ENCODE results near the gene ZNF552. TPM values are rescaled to one million over a fixed set of nuclear protein-coding genes. Genes with fewer than 3 reads are reported as not detected.
"Not testable (repeated sequence)": the region's sequence is repeated elsewhere in the genome, so short reads cannot be mapped to it uniquely, and the experiment has no call there.

Gene ZNF552
- polyA plus RNA-seq (2013, experiment 1 of 2), result 2.7 TPM
- 2.4 TPM for polyA plus RNA-seq (2013, experiment 2 of 2)

- H4K91ac ChIP-seq (ENCODE audit: low read depth, low read length, poor library complexity), result peak within 1 kb of the TSS; percentile 22
- WGBS, 2 donors (ENCODE audit: extremely low coverage in 2 of 2, insufficient read length in 2 of 2, insufficient replicate concordance in 1 of 2), result no CpG with 5 or more reads among the region's 50 CpGs
Observed at GRCh38 chr19:57814505-57815246, at the start of gene ZNF552. Gene ZNF552, minus strand, starts transcription at chr19:57814913. Its CDS starts 170 bp downstream, at chr19:57814743.

GRCh38 chr19:57862351-57862750, 47.6 kb upstream of the ZNF552 start:
- H3K23ac ChIP-seq (ENCODE audit: low read depth, low read length, poor library complexity); H3K4me2 ChIP-seq (ENCODE audit: insufficient read depth, low read length, poor library complexity, severe bottlenecking); H2BK5ac ChIP-seq (ENCODE audit: low read length); H2BK15ac ChIP-seq (ENCODE audit: low read length); H2AFZ ChIP-seq (ENCODE audit: low read length); H3K4me3 ChIP-seq (ENCODE audit: low read length in 2 of 2); H2BK12ac ChIP-seq (ENCODE audit: low read length); H3K18ac ChIP-seq (ENCODE audit: low read length); H3K4ac ChIP-seq (ENCODE audit: low read length); H3K27ac ChIP-seq (replicated peaks; ENCODE audit: low read length); H4K91ac ChIP-seq (ENCODE audit: low read depth, low read length, poor library complexity); H2BK120ac ChIP-seq (ENCODE audit: low read depth, low read length); DNase-seq (ENCODE audit: low spot score); H3K9ac ChIP-seq (ENCODE audit: low read depth, low read length, poor library complexity); H3K14ac ChIP-seq (ENCODE audit: low read length); H3K4me1 ChIP-seq (ENCODE audit: control insufficient read depth in 2 of 2, insufficient read depth in 1 of 2, low read depth in 1 of 2, low read length in 2 of 2); H4K8ac ChIP-seq (ENCODE audit: low read depth, low read length); H2AK5ac ChIP-seq (ENCODE audit: low read depth, low read length); H3K27me3 ChIP-seq (ENCODE audit: control insufficient read depth in 3 of 3, insufficient read depth in 3 of 3, low read depth in 1 of 3, low read length in 3 of 3); H3K79me1 ChIP-seq (ENCODE audit: low read depth, low read length): not testable (repeated sequence)
- Histone ChIP-seq H3K36me3 (replicated peaks in 1 of 2; ENCODE audit: control insufficient read depth in 2 of 2, insufficient read depth in 2 of 2, low read length in 2 of 2) (peaks cover 44 to 93% of the 10 kb centered on the region in 2 donors), H3K9me3 (replicated peaks in 1 of 2; ENCODE audit: control insufficient read depth in 2 of 2, insufficient read depth in 1 of 2, low read depth in 1 of 2, low read length in 2 of 2) (peaks cover 4 to 31% of the 10 kb centered on the region in 2 donors)
- WGBS, 2 donors (ENCODE audit: extremely low coverage in 2 of 2, insufficient read length in 2 of 2, insufficient replicate concordance in 1 of 2), result no CpG with 5 or more reads among the region's 3 CpGs

More at GRCh38 chr19:57814505-57815246, at the start of gene ZNF552:
- Histone ChIP-seq H3K4me2 (ENCODE audit: insufficient read depth, low read length, poor library complexity, severe bottlenecking) (peak within 1 kb of the TSS; percentile 75), H3K27me3 (ENCODE audit: control insufficient read depth in 3 of 3, insufficient read depth in 3 of 3, low read depth in 1 of 3, low read length in 3 of 3) (no peaks in the 10 kb centered on the region), H3K4ac (ENCODE audit: low read length) (no peak within 1 kb of the TSS), H2BK15ac (ENCODE audit: low read length) (peak within 1 kb of the TSS; percentile 33), H4K8ac (ENCODE audit: low read depth, low read length) (no peak within 1 kb of the TSS), H2AFZ (ENCODE audit: low read length) (peak within 1 kb of the TSS; percentile 82), H3K14ac (ENCODE audit: low read length) (peak within 1 kb of the TSS; percentile 76), H3K4me1 (ENCODE audit: control insufficient read depth in 2 of 2, insufficient read depth in 1 of 2, low read depth in 1 of 2, low read length in 2 of 2) (peaks cover 0 to 2% of the 10 kb centered on the region in 2 donors), H3K23ac (ENCODE audit: low read depth, low read length, poor library complexity) (peak within 1 kb of the TSS; percentile 80), H2BK5ac (ENCODE audit: low read length) (no peak within 1 kb of the TSS), H3K4me3 (ENCODE audit: low read length in 2 of 2) (peak within 1 kb of the TSS; percentile 80 to 97), H3K9ac (ENCODE audit: low read depth, low read length, poor library complexity) (peak within 1 kb of the TSS; percentile 96), H3K9me3 (replicated peaks in 1 of 2; ENCODE audit: control insufficient read depth in 2 of 2, insufficient read depth in 1 of 2, low read depth in 1 of 2, low read length in 2 of 2) (no peaks in the 10 kb centered on the region), H2AK5ac (ENCODE audit: low read depth, low read length) (peak within 1 kb of the TSS; percentile 74), H3K36me3 (replicated peaks in 1 of 2; ENCODE audit: control insufficient read depth in 2 of 2, insufficient read depth in 2 of 2, low read length in 2 of 2) (peaks cover 0 to 29% of the 10 kb centered on the region in 2 donors), H3K79me1 (ENCODE audit: low read depth, low read length) (peaks cover 1% of the 10 kb centered on the region), H2BK12ac (ENCODE audit: low read length) (no peak within 1 kb of the TSS), H2BK120ac (ENCODE audit: low read depth, low read length) (no peak within 1 kb of the TSS), H3K27ac (replicated peaks; ENCODE audit: low read length) (peak within 1 kb of the TSS; percentile 33), H3K18ac (ENCODE audit: low read length) (peak within 1 kb of the TSS; percentile 92)
- peak; percentile 90 for DNase-seq (ENCODE audit: low spot score)

- H4K91ac ChIP-seq (ENCODE audit: low read depth, low read length, poor library complexity); H3K18ac ChIP-seq (ENCODE audit: low read length); H3K9me3 ChIP-seq (replicated peaks in 1 of 2; ENCODE audit: control insufficient read depth in 2 of 2, insufficient read depth in 1 of 2, low read depth in 1 of 2, low read length in 2 of 2); H3K4ac ChIP-seq (ENCODE audit: low read length); H3K27me3 ChIP-seq (ENCODE audit: control insufficient read depth in 3 of 3, insufficient read depth in 3 of 3, low read depth in 1 of 3, low read length in 3 of 3); H2AFZ ChIP-seq (ENCODE audit: low read length); DNase-seq (ENCODE audit: low spot score); H3K79me1 ChIP-seq (ENCODE audit: low read depth, low read length); H3K23ac ChIP-seq (ENCODE audit: low read depth, low read length, poor library complexity); H2AK5ac ChIP-seq (ENCODE audit: low read depth, low read length); H2BK5ac ChIP-seq (ENCODE audit: low read length); H3K4me3 ChIP-seq (ENCODE audit: low read length in 2 of 2); H2BK15ac ChIP-seq (ENCODE audit: low read length); H3K4me2 ChIP-seq (ENCODE audit: insufficient read depth, low read length, poor library complexity, severe bottlenecking); H3K9ac ChIP-seq (ENCODE audit: low read depth, low read length, poor library complexity); H2BK12ac ChIP-seq (ENCODE audit: low read length); H3K27ac ChIP-seq (replicated peaks; ENCODE audit: low read length); H3K14ac ChIP-seq (ENCODE audit: low read length); H2BK120ac ChIP-seq (ENCODE audit: low read depth, low read length); H4K8ac ChIP-seq (ENCODE audit: low read depth, low read length): not testable (repeated sequence)
- Histone ChIP-seq H3K36me3 (replicated peaks in 1 of 2; ENCODE audit: control insufficient read depth in 2 of 2, insufficient read depth in 2 of 2, low read length in 2 of 2) (peaks cover 18 to 69% of the 10 kb centered on the region in 2 donors), H3K4me1 (ENCODE audit: control insufficient read depth in 2 of 2, insufficient read depth in 1 of 2, low read depth in 1 of 2, low read length in 2 of 2) (peaks cover 8 to 10% of the 10 kb centered on the region in 2 donors)
- WGBS, 2 donors (ENCODE audit: extremely low coverage in 2 of 2, insufficient read length in 2 of 2, insufficient replicate concordance in 1 of 2), result no CpG with 5 or more reads among the region's 2 CpGs
Observed at GRCh38 chr19:57854117-57854516, 39.4 kb upstream of the ZNF552 start.

- H3K4ac ChIP-seq (ENCODE audit: low read length); H2BK12ac ChIP-seq (ENCODE audit: low read length); H3K9ac ChIP-seq (ENCODE audit: low read depth, low read length, poor library complexity); H3K23ac ChIP-seq (ENCODE audit: low read depth, low read length, poor library complexity); H2BK120ac ChIP-seq (ENCODE audit: low read depth, low read length); H4K91ac ChIP-seq (ENCODE audit: low read depth, low read length, poor library complexity); H3K79me1 ChIP-seq (ENCODE audit: low read depth, low read length); H3K18ac ChIP-seq (ENCODE audit: low read length); H2BK15ac ChIP-seq (ENCODE audit: low read length); H3K14ac ChIP-seq (ENCODE audit: low read length); H3K9me3 ChIP-seq (replicated peaks in 1 of 2; ENCODE audit: control insufficient read depth in 2 of 2, insufficient read depth in 1 of 2, low read depth in 1 of 2, low read length in 2 of 2); H2BK5ac ChIP-seq (ENCODE audit: low read length); H3K27ac ChIP-seq (replicated peaks; ENCODE audit: low read length); H3K4me3 ChIP-seq (ENCODE audit: low read length in 2 of 2); H3K27me3 ChIP-seq (ENCODE audit: control insufficient read depth in 3 of 3, insufficient read depth in 3 of 3, low read depth in 1 of 3, low read length in 3 of 3); DNase-seq (ENCODE audit: low spot score); H3K4me2 ChIP-seq (ENCODE audit: insufficient read depth, low read length, poor library complexity, severe bottlenecking); H4K8ac ChIP-seq (ENCODE audit: low read depth, low read length); H2AFZ ChIP-seq (ENCODE audit: low read length); H2AK5ac ChIP-seq (ENCODE audit: low read depth, low read length): not testable (repeated sequence)
- peaks cover 9 to 61% of the 10 kb centered on the region in 2 donors for H3K36me3 ChIP-seq (replicated peaks in 1 of 2; ENCODE audit: control insufficient read depth in 2 of 2, insufficient read depth in 2 of 2, low read length in 2 of 2)
- peaks cover 8 to 10% of the 10 kb centered on the region in 2 donors for H3K4me1 ChIP-seq (ENCODE audit: control insufficient read depth in 2 of 2, insufficient read depth in 1 of 2, low read depth in 1 of 2, low read length in 2 of 2)
- no CpG with 5 or more reads among the region's 6 CpGs for WGBS, 2 donors (ENCODE audit: extremely low coverage in 2 of 2, insufficient read length in 2 of 2, insufficient replicate concordance in 1 of 2)
Observed at GRCh38 chr19:57851812-57852603, 37.3 kb upstream of the ZNF552 start.
